ENCODE results near the gene CHST10.

GRCh38 chr2:100376836-100377235 is 40.6 kb downstream of the CHST10 start:
- TF ChIP-seq EZH2 (IDR thresholded peaks at IDR 0.05; ENCODE audit: borderline replicate concordance, low read depth, low read length, severe bottlenecking) (no peak), MYC (IDR thresholded peaks at IDR 0.05; ENCODE audit: low read depth, low read length) (no peak), CTCF (IDR thresholded peaks at IDR 0.05; ENCODE audit: extremely low read depth in 1 of 2, insufficient read depth in 1 of 2, low read depth in 1 of 2, low read length in 2 of 2) (no peak), POLR2A (IDR thresholded peaks at IDR 0.05; ENCODE audit: low read depth, low read length) (no peak), MAX (IDR thresholded peaks at IDR 0.05; ENCODE audit: insufficient read depth, insufficient read length) (no peak), POLR2AphosphoS5 (IDR thresholded peaks at IDR 0.05; ENCODE audit: insufficient read depth, low read depth, low read length) (no peak), GATA2 (IDR thresholded peaks at IDR 0.05; ENCODE audit: insufficient read depth, insufficient read length, low read depth, low read length) (no peak), JUN (IDR thresholded peaks at IDR 0.05; ENCODE audit: borderline replicate concordance, insufficient read depth, insufficient read length, low read depth) (no peak)

All from endothelial cell of umbilical vein (primary cell).